Measurements from ENCODE around the gene PSAPL1.

PSAPL1 gene

GRCh38 chr4:7430368-7430964, 4.3 kb downstream of the PSAPL1 start:
- DNase-seq: no peak

GRCh38 chr4:7429601-7430078, 5.1 kb downstream of the PSAPL1 start:
- no peak for DNase-seq

- no peak for DNase-seq
Observed at GRCh38 chr4:7429069-7429416, 5.7 kb downstream of the PSAPL1 start.

- DNase-seq: peak; percentile 34
Observed at GRCh38 chr4:7428261-7429068, 6.3 kb downstream of the PSAPL1 start.

- peak; percentile 28 for DNase-seq
Observed at GRCh38 chr4:7427831-7428260, 6.9 kb downstream of the PSAPL1 start.

GRCh38 chr4:7427361-7427760, 7.4 kb downstream of the PSAPL1 start:
- peak; percentile 36 for DNase-seq

- DNase-seq: peak; percentile 32
Observed at GRCh38 chr4:7426525-7427171, 8.1 kb downstream of the PSAPL1 start.

GRCh38 chr4:7425591-7426468, 8.9 kb downstream of the PSAPL1 start:
- DNase-seq: no peak

- no peak for DNase-seq
Observed at GRCh38 chr4:7425124-7425523, 9.6 kb downstream of the PSAPL1 start.

GRCh38 chr4:7424553-7425111, 10.1 kb downstream of the PSAPL1 start:
- DNase-seq: peak; percentile 36

- DNase-seq: peak; percentile 15
Observed at GRCh38 chr4:7423801-7424552, 10.8 kb downstream of the PSAPL1 start.

- DNase-seq: peak; percentile 13
Observed at GRCh38 chr4:7423391-7423790, 11.3 kb downstream of the PSAPL1 start.

GRCh38 chr4:7422898-7423180, 11.9 kb downstream of the PSAPL1 start:
- DNase-seq: no peak

- peak; percentile 22 for DNase-seq
Observed at GRCh38 chr4:7422151-7422897, 12.4 kb downstream of the PSAPL1 start.

- DNase-seq: peak; percentile 23
Observed at GRCh38 chr4:7421356-7422150, 13.2 kb downstream of the PSAPL1 start.

GRCh38 chr4:7420661-7421040, 14.1 kb downstream of the PSAPL1 start:
- peak; percentile 25 for DNase-seq

GRCh38 chr4:7419961-7420660, 14.6 kb downstream of the PSAPL1 start:
- DNase-seq: peak; percentile 39

GRCh38 chr4:7418131-7418943, 16.4 kb downstream of the PSAPL1 start:
- peak; percentile 39 for DNase-seq

GRCh38 chr4:7417639-7418038, 17.1 kb downstream of the PSAPL1 start:
- DNase-seq: no peak

Measured in activated CD8-positive, alpha-beta memory T cell treated with anti-CD3 and anti-CD28 coated beads, Interleukin-2, amount 50 U/mL, for 48 hours (primary cell).